HepG2 (cell line): ENCODE measurements around the gene LRIF1. TPM values are rescaled to one million over a fixed set of nuclear protein-coding genes. Genes with fewer than 3 reads are reported as not detected.
A peak's percentile ranks its signal among the peaks of the same experiment; 100 is the strongest.

ENCODE experiments used
- BCL6 ChIP-seq: IDR thresholded peaks from 2 replicates; pipeline ENCODE4 v1.6.1; 2016; ENCODE audit warnings: missing genetic modification reagents, missing compliant biosample characterization
- DMAP1 ChIP-seq: IDR thresholded peaks from 2 replicates; pipeline ENCODE4 v1.6.1; 2016
- DNMT1 ChIP-seq: sonication (generic); formaldehyde crosslinking; IDR thresholded peaks from 2 replicates; pipeline ENCODE4 v1.5.1; 2020; ENCODE audit warnings: mild to moderate bottlenecking, missing genetic modification reagents
- GATAD1 ChIP-seq: IDR thresholded peaks from 2 replicates; pipeline ENCODE4 v1.6.1; 2016; ENCODE audit warnings: missing genetic modification reagents, missing compliant biosample characterization
- GLI4 ChIP-seq: sonication (generic); formaldehyde crosslinking; IDR thresholded peaks from 2 replicates; pipeline ENCODE4 v1.5.1; 2020; ENCODE audit warnings: missing genetic modification reagents, mild to moderate bottlenecking, moderate library complexity, borderline replicate concordance
- HCFC1 ChIP-seq: fragments of 150-350 bp; IDR thresholded peaks from 2 replicates; pipeline ENCODE4 v1.6.1; 2014; ENCODE audit warnings: low read depth, low read length
- HOXA5 ChIP-seq: sonication (generic); formaldehyde crosslinking; IDR thresholded peaks from 2 replicates; pipeline ENCODE4 v1.4.0; 2020; ENCODE audit warnings: missing genetic modification reagents
- IRF2 ChIP-seq: IDR thresholded peaks from 2 replicates; pipeline ENCODE4 v1.6.1; 2018; ENCODE audit warnings: missing genetic modification reagents, missing compliant biosample characterization
- KLF16 ChIP-seq, 2 experiments: sonication (generic) in 1 of 2; formaldehyde crosslinking in 1 of 2; IDR thresholded peaks; 2 replicates each; pipeline versions ENCODE4 v1.6.1 to v1.8.0; 2016 to 2023; ENCODE audit warnings: missing genetic modification reagents in 2 of 2, missing compliant biosample characterization in 1 of 2
- MAFF ChIP-seq: IDR thresholded peaks from 2 replicates; pipeline ENCODE4 v1.6.1; 2011; ENCODE audit warnings: low read depth, low read length, improper control_type of control experiment
- NAIF1 ChIP-seq: sonication (generic); formaldehyde crosslinking; IDR thresholded peaks from 2 replicates; pipeline ENCODE4 v1.5.0; 2020; ENCODE audit warnings: mild to moderate bottlenecking, missing genetic modification reagents, borderline replicate concordance
- PITX1 ChIP-seq: sonication (generic); formaldehyde crosslinking; IDR thresholded peaks from 2 replicates; pipeline ENCODE4 v1.5.1; 2020; ENCODE audit warnings: mild to moderate bottlenecking, missing genetic modification reagents
- SMAD9 ChIP-seq: sonication (generic); formaldehyde crosslinking; IDR thresholded peaks from 2 replicates; pipeline ENCODE4 v1.5.1; 2020; ENCODE audit warnings: mild to moderate bottlenecking, missing genetic modification reagents
- SMYD3 ChIP-seq: sonication (generic); formaldehyde crosslinking; IDR thresholded peaks from 2 replicates; pipeline ENCODE4 v1.8.1; 2023; ENCODE audit warnings: mild to moderate bottlenecking, missing genetic modification reagents
- SP2 ChIP-seq: sonication (generic); formaldehyde crosslinking; IDR thresholded peaks from 2 replicates; pipeline ENCODE4 v1.5.1; 2020; ENCODE audit warnings: mild to moderate bottlenecking, missing genetic modification reagents
- SRSF9 ChIP-seq: fragments of 200-400 bp; formaldehyde crosslinking; IDR thresholded peaks from 2 replicates; pipeline ENCODE4 v1.6.1; 2018; ENCODE audit warnings: borderline replicate concordance, mild to moderate bottlenecking, low read depth, low read length; ENCODE audit not compliant: insufficient read depth, poor library complexity, severe bottlenecking
- TCF7L2 ChIP-seq: IDR thresholded peaks from 2 replicates; pipeline ENCODE4 v1.6.1; 2011; ENCODE audit warnings: mild to moderate bottlenecking, low read depth, low read length, moderate library complexity
- ZMAT3 ChIP-seq: sonication (generic); formaldehyde crosslinking; conservative IDR thresholded peaks from 2 replicates; pipeline ENCODE4 v1.7.0; 2021; ENCODE audit warnings: missing genetic modification reagents
- ZNF317 ChIP-seq: sonication (generic); formaldehyde crosslinking; IDR thresholded peaks from 2 replicates; pipeline ENCODE4 v1.5.0; 2020; ENCODE audit warnings: mild to moderate bottlenecking, missing genetic modification reagents
- ZNF430 ChIP-seq: sonication (generic); formaldehyde crosslinking; IDR thresholded peaks from 2 replicates; pipeline ENCODE4 v1.9.0; 2021; ENCODE audit warnings: mild to moderate bottlenecking, missing genetic modification reagents
- polyA plus RNA-seq, 8 experiments: library from polyadenylated mRNA; depleted of rRNA in 3 of 8; stranded (reverse) in 7 of 8; unstranded in 1 of 8; fragments of >200 nt; fragmentation: Illumina TruSeq in 4 of 8; extraction: Trizol in 4 of 8; gene quantifications; 2 replicates each; pipeline versions ENCODE4 v1.2.1 to v1.2.3, GENCODE V29; 2011 to 2016; ENCODE audit warnings: low read depth in 4 of 8, missing spikeins in 1 of 8, mixed read lengths in 1 of 8; ENCODE audit not compliant: insufficient read depth in 1 of 8
- total RNA-seq, 5 experiments: library from RNA; depleted of rRNA; stranded (reverse); fragments of >200 nt; fragmentation: Illumina TruSeq; extraction: Trizol; gene quantifications; 2 replicates each; pipeline ENCODE4 v1.2.3, GENCODE V29; 2016; ENCODE audit warnings: low read depth in 1 of 5
- TF ChIP-seq, protein P1 (sequence below): sonication (generic); formaldehyde crosslinking; IDR thresholded peaks from 2 replicates; pipeline ENCODE4 v1.8.1; 2023; ENCODE audit warnings: mild to moderate bottlenecking, moderate library complexity, missing genetic modification reagents
- TF ChIP-seq, protein P2 (sequence below): sonication (generic); formaldehyde crosslinking; IDR thresholded peaks from 2 replicates; pipeline ENCODE4 v1.4.0; 2020; ENCODE audit warnings: missing genetic modification reagents
- TF ChIP-seq, protein P3 (sequence below): sonication (generic); formaldehyde crosslinking; IDR thresholded peaks from 2 replicates; pipeline ENCODE4 v1.8.0; 2022; ENCODE audit warnings: missing genetic modification reagents, mild to moderate bottlenecking, inconsistent platforms, borderline replicate concordance

Gene LRIF1
- total and polyA plus RNA-seq, 2 of the 13 experiments (the other 11 are each of a cell fraction or from before 2014, with no cell fraction given) = 18.4 to 42.4 TPM

DNA sequence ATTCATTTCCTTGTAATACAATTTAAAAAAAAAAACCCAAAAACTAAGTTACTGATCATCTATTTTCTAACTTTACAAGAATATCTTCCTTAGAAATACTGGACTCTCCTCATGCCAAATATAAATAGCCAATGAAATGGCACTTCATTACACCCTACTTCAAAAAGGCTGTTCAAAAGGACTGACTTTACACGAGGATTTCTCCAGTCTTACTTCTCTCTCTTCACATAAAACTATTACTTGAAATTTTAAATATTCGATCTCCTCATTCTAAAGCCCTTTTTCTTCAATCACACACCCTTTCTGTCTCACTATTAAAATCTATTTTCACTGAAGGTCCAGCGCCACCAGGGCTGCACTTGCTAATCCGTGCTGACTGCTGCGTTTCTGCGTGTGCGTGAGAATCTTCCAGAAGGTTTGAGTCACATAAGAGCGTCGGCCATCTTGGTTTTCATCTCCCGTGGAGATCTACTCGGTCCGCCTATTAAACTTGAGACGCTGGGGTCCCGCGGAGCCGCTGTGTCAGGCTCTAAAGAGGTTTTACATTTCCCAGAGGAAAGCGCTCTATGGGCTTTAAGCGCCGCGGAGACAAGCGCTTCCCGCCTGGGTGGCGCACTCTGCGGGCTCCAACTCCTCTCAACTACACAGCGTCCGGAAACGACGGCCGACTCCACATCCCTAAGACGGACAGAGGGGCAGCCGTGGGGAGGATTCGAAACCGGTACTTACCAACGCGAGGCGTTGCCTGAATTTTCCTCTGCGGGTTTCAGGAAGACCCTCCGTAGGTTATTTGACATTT is 631 bp downstream of the LRIF1 start (continued):
- TF ChIP-seq SP2 (no peak), PITX1 (peak; percentile 62; the same call in 1 of the 2 replicates), DMAP1 (CRISPR knock-in tag) (peak; percentile 64; the same call in 1 of the 2 replicates), KLF16 (CRISPR knock-in tag; IDR thresholded peaks at IDR 0.05) (peak in 1 of 2 experiments; percentile 36; a peak in 2 of 4 replicates), BCL6 (CRISPR knock-in tag) (0 out of 2 replicates have a peak, but pooled peaks have one; percentile 18), ZNF430 (peak; percentile 61), NAIF1 (CRISPR knock-in tag) (peak; percentile 88; the same call in 1 of the 2 replicates), GATAD1 (CRISPR knock-in tag) (0 out of 2 replicates have a peak, but pooled peaks have one; percentile 26), ZMAT3 (peak; percentile 32; the same call in 1 of the 2 replicates), MAFF (0 out of 2 replicates have a peak, but pooled peaks have one; percentile 5), GLI4 (0 out of 2 replicates have a peak, but pooled peaks have one; percentile 74), SMYD3 (no peak), IRF2 (CRISPR knock-in tag) (no peak), DNMT1 (CRISPR knock-in tag) (no peak), TCF7L2 (no peak), HOXA5 (CRISPR knock-in tag) (peak; percentile 51; the same call in 1 of the 2 replicates), SMAD9 (peak; percentile 62; the same call in 1 of the 2 replicates), SRSF9 (no peak), HCFC1 (no peak), ZNF317 (CRISPR knock-in tag) (peak; percentile 54; the same call in 1 of the 2 replicates)
- TF ChIP-seq, protein P1, sequence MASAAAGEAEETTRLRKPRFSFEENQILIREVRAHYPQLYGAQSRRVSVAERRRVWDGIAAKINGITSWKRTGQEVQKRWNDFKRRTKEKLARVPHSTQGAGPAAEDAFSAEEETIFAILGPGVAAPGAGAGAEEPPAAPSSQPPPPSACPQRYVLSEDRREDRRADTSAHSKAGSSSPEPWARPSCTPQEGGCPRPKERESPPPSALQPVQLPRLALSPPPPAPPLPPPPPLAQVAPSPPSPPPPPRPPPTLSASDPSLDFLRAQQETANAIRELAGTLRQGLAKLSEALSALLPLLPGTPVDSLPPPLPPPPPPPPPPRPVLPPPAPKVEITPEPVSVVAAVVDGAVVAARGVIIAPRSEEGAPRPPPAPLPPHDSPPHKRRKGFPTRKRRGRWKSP = peak; percentile 56; the same call in 1 of the 2 replicates
- TF ChIP-seq, protein P2, sequence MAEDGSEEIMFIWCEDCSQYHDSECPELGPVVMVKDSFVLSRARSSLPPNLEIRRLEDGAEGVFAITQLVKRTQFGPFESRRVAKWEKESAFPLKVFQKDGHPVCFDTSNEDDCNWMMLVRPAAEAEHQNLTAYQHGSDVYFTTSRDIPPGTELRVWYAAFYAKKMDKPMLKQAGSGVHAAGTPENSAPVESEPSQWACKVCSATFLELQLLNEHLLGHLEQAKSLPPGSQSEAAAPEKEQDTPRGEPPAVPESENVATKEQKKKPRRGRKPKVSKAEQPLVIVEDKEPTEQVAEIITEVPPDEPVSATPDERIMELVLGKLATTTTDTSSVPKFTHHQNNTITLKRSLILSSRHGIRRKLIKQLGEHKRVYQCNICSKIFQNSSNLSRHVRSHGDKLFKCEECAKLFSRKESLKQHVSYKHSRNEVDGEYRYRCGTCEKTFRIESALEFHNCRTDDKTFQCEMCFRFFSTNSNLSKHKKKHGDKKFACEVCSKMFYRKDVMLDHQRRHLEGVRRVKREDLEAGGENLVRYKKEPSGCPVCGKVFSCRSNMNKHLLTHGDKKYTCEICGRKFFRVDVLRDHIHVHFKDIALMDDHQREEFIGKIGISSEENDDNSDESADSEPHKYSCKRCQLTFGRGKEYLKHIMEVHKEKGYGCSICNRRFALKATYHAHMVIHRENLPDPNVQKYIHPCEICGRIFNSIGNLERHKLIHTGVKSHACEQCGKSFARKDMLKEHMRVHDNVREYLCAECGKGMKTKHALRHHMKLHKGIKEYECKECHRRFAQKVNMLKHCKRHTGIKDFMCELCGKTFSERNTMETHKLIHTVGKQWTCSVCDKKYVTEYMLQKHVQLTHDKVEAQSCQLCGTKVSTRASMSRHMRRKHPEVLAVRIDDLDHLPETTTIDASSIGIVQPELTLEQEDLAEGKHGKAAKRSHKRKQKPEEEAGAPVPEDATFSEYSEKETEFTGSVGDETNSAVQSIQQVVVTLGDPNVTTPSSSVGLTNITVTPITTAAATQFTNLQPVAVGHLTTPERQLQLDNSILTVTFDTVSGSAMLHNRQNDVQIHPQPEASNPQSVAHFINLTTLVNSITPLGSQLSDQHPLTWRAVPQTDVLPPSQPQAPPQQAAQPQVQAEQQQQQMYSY (CRISPR knock-in tag) = no peak
- TF ChIP-seq, protein P3, sequence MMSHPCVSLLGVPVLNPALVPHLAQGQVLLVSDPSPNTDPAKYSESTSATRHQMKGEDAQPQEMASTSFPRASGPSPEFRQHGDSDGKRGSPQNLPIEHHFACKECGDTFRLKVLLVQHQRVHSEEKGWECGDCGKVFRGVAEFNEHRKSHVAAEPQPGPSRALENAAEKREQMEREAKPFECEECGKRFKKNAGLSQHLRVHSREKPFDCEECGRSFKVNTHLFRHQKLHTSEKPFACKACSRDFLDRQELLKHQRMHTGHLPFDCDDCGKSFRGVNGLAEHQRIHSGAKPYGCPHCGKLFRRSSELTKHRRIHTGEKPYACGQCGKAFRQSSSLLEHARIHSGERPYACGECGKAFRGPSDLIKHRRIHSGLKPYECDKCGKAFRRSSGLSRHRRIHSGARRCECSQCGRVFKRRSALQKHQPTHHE (CRISPR knock-in tag) = no peak; the same call in 1 of the 2 replicates
